HG03432 (cell line): ENCODE data around the gene ELAVL2.

Source experiments
- ATAC-seq: cut with Tn5 transposase; IDR thresholded peaks from one replicate; pipeline ENCODE4 v1.9.1; 2021; ENCODE audit warnings: mild to moderate bottlenecking, moderate library complexity; ENCODE audit not compliant: unreplicated experiment

Gene ELAVL2

DNA sequence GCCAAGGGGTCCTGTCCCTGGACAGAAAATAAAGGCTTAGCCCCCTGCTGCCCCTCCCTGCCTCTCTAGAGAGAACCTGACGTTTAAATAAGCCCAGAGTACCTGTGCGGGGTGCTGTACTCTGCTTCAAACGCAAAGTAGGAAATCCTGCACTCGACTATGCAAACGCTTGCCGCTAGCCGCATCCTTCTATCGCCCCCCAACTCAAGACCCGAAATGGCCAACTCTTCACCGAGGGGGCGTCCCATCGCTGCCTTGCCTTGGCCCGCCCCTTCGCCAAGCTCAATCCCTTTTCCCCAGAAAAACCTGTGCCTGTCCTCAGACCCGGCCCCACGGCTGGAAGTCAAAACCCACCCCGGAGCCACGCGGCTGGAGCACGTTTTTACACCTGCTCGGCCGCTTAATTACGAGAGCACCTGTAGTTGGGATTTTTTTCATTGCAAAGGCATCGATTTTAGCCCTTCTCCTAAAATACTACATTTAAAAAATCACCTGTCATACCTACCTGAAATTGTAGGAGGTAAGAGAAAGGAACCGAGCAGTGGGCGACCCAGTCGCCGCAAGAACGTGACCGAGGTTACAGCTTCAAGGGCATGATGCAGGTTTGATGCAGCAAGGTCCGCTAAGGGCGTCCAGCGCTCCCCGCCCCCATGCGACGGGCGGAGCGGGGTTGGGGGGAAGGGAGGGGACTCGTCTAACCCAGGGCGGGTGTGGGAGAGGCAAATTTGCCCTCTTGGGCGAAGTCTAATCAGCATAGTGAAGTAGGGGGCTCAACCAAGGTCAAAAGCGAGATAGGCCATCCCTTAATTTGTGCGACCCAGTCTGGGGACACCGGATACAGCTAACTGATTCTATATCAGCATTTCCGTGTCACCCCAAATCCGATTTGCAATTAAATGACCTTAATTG lies 3.5 kb downstream of the ELAVL2 start:
- no peak for ATAC-seq

DNA sequence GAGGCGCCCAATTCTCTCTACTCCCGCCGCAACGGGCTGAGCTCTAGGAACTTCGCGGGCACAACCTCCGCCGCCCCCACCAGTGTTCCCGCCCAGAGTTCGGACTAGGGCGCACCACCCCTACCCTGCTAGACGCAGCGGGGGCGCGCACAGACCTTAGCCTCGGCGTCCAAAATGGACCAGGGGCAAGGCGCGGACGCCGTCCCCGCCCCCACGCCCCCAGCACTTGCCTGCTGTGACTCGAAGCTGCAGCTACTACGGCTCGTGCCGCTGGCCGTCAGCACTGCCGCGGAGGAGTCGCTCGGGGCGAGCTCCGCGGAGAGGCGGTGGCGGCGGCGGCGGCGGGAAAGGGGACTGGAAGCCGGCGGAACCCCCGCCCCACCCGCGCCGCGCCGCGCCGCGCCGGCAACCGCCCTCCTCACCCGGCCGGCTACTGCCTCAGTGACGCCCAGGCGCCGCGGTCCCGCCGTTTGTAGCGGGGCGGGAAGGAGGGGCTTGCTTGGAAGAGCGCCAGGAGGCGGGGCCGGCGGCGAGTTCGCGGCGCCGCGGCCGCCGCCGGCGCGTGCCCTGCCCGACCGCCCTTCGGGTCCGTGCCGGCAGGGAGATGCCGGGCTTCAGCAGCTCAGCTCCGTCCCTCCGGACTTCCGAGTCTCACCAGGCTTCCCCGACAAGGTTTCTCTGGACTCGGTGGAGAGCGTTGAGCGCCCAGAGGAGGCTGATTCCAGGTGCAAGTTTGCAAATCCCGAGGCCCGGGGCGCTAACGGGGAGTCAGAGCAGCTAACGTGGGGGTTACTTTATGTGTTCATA lies 4.5 kb downstream of the ELAVL2 start:
- no peak for ATAC-seq

DNA sequence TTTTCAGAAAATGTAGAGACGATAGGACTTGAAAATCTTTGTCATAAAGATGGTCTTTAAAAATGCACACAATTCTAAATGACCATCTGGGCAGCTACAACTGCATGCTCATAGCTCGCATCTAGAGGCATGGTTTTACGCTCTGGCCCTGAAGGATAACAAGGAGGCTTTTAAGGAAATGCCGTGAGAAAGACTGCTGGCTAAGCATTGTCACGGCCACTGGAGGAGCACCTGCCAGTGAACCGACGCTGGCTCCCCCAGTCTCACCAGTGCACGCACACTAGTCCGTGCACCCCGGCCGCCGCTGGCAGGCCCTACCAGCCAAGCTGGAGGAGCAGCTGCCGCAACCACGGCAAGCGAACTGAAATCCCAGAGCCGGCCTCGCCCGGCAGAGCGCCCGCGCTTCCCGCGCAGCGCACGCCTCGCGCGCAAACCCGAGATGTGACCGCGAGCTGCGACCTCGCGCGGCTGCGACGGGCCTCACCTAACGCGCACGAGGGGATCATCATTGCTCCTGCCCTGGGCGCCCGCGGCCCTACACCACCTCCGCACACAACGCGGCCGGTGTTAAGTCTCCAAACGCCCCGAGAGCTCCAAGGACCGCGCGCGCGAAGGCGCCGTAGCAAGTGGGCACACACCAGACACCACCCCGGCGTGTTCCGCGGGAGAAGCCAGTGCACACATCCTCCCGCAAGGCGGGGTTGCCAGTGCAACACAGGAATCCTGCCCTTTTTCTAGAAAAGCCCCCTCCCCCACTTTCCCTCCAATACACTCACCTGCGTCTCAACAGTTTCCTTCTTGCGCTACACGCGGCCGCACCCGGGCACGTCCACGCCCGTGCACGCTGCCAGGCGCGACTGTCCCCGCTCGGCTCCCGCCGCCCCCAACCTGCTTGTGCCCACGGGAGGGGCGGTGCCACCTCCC lies 5.3 kb downstream of the ELAVL2 start:
- no peak for ATAC-seq

DNA sequence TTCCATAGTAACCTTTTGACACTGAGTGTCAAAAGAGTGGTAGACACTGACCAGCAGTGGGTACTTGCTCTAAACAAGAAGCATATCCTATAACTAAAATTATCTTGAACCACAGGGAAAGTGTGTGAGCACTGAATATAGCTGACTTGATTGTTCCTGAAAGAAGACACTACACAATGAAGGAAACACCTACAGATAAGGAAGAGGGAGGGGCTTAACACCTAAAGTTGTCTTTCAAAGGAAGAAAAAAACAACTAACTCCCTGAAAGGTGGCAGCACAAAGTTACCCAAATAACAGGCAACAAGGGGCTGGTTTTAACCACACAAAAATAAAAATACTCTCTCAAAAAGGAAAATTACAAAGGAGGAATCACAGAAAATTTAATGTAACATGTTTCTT lies 6.6 kb downstream of the ELAVL2 start:
- no peak for ATAC-seq

DNA sequence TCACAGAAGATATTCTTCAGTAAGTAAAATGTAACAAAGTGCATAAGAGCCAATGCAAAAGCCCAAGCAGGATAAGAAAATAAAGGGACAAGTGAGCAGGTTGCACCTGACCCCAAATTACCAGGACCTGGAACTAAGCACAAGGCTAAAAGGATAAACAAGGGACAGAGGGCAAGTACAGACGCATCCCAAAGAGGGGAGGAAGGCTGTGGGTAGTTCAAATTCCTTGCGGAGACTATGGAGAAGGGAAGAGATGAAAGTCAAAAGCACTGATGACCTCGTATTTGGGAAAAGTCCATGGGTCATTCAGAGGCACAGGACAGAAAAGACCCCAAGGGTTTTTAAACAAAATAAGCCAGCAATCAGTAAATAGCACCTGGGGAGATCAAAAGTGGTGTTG lies 11.8 kb downstream of the ELAVL2 start:
- no peak for ATAC-seq

DNA sequence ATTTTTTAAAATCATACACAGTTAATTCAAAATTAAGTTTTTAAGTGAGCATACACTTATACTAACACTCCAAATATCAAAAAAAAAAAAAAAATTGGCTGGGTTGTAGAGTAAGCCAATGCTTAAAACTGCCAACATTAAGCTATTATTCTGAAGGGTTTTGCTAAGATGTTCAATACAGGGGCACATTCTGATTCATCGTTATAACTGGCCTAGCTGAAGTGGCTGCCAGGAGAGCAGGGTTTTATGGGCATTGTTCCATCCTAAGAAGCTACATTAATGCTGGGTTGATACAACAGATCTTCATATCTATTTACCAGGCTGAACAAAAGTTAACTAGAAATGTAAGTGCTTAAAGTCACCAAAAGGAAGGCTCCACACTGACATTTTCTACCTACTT lies 13.4 kb downstream of the ELAVL2 start:
- ATAC-seq, result no peak

DNA sequence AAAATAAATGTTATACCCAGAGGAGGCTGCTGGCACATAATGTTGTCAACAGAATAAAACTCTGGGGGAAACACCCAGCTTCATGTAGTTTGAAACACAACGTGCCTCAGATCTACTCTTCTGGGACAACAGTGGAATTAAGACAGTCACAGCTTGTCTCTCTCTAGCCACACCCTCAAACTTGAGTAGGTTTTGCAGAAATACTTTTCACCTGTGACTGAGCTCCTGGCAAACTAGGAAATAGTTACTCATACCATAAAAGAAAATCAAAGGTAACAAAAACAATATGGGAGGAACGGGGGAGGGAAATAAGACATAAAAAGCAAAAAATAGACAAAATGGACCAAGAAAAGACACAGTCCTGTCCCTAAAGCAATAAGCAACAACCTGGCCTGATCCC lies 14.4 kb downstream of the ELAVL2 start:
- ATAC-seq, result no peak

DNA sequence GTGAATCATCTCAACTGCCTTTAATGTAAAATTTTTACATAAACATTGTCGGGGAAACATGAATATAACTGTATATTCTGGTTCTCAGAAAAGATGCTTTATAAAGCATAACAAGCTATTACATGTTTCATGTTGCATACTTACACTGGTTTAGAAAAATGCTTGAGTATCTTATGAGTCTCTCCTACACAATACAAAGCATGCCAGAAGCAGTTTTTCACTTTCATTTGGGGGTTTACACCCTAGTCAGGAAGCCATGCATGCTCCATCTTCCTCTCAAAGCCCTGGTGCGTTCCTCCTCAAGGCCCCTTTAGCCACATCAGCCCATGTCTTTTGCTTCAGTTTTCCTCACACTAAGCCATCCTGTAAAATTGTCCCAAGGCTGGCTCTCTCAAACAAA lies 22.8 kb downstream of the ELAVL2 start:
- ATAC-seq, result no peak

DNA sequence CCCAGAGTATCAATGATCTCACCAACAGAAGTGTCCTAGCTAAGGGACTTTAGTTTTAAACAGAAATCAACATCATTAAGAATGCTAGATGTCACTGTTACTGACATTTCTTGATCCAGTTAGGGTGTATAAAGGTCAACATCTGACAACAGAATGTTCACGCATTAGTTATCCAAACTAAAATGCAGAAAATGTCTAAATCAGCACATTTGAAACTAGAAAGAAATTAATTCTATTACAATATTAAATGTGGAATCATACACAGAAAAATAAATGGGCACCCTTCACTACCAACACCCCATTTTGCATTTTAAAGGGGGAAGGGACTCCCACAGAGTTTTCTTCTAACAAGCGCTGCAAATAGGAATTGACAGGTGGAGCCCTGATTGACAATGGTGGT lies 24.5 kb downstream of the ELAVL2 start:
- no peak for ATAC-seq

DNA sequence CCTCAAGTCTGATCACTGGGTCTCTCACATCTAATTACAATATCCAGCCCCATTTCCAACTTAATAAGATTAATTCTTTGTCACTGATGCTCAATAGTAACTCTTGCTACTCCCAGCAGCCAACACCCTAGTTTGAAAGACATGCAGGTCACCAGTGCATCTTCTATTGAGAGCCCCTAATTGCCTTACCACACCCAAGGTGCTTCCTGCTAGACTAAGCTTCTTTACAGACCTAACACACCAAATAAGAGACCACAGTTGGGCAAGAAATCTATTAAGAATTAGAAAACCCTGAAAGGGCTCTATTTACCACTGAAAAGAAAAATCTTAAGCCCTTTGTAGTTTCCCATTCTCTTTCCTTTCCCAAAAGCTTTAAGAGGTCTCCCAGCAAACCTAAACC lies 26.5 kb downstream of the ELAVL2 start:
- ATAC-seq, result no peak

DNA sequence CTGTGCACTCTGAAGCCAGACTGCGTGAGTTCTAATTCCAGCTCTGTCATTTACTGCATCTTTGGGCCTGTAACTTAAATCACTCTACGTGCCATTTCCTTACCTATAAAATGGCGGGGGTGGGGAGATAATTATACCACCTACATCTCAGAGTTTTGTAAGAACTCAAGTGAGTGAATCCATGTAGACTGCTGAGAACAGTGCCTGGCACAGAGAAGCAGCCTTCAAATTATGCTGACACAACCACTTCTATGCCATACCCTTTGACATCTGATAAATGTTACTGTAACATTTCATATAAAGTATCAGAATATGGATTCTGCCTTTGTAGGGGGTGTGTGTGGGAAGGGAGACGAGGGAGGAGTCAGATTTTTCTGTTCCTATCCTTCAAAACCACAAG lies 27.7 kb downstream of the ELAVL2 start:
- no peak for ATAC-seq

DNA sequence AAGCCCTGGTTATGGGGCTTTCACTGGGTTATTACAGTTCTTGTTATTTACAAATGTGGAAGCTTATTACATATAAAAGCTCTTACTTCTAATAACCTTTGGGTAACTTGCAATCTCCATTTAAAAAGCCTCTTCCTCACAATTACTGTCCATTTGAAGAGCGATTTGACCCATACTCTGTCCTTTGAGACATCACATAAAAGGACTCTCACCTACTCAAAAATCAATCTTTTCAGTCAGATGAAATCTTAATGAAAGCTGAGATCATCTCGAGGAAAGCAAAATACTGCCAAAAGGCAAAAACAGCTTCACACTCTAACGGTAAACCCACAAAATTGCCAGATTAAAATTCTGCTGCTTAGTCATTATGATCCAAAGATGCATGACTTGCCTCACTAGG lies 29.8 kb downstream of the ELAVL2 start:
- no peak for ATAC-seq

DNA sequence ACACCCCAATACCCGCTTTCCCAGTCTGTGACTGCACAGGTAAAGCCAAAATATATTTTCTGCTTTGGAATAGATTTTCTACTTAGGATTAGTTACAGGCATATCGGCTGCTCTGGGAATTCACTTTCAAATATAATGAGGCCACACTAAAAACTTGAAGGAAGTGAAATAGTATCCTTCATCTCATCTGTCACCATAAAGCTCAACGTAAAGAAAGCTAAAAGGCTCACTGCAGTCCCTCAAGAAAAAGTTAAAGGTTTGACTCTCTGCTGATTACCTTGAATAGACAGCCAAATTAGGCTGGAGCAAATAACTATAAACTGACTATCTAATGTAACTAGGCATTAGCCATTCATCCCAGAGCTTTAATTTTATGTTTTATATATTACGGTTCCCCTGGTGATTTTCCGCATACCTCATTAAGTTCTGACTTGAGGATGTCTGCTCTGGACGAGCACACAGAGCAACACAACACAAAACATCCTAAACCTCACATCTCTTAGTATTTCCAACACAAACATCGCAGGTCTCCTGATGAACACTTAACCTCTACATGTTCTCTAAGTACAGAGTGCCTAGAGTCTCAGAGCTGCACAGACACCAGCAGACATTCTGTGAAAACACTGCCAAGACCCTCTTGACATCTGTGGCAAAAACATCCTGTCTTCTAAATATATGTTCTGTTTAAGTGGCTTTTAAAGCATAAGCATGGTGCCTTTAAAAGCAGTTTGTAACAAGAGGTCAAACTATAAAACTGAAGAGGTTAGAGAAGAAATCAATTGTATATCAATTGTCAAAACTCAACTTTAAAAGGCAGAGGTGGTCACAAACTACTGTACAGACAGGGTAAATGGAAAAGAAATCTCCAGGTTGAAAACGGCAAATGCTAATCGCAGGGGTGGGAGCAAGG lies 35.4 kb downstream of the ELAVL2 start:
- no peak for ATAC-seq

DNA sequence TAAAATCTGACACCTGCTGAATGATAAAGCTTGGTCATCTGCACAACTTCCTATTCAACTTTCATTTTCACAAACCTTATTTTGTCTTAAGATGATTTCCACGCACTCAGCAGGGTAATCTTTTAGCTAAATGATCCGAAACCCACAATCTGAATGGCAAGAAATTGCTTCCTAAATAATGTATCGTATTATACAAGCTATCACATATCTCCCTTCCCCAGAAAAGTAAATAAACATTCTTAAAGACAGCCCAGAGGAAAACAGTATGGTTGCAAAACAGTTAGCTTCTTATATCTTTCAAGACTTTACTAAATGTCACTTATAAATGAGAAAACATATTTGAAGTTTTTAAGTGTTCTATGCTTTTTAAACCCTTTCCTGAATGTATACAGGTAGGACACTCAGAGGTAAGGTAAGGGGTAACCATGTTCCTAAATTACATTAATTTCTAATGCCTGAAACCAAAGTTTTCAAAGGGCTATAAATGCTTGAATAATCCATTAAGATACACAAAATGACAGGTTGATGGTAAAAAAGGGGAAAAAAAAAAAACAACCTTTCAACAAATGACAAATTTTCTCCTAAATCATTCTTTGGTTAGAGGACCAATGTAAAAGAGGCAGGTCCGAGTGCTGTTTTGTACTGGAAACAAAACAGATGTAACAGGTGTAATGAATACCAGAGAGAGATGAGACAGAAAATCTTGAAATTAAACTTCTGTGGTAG lies 36.3 kb downstream of the ELAVL2 start:
- ATAC-seq, result no peak

DNA sequence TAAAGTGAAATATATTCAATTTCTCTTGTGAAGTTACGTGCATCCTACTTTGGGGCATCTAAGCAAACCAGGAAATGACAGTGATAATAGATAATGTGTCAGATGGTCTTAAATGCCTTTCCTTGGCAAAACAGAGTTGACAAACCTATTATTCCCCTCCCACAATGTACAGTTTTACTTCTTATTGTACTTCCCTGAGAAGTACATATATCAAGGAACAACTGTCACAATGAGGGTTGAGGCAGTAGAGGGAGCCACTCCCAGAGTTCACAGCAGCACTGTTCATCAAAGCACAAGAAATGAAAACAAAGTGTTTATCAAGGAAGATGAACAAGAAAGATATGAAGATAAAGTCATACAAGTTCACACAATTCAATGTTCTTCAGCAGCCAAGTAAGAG lies 41.1 kb downstream of the ELAVL2 start:
- no peak for ATAC-seq

DNA sequence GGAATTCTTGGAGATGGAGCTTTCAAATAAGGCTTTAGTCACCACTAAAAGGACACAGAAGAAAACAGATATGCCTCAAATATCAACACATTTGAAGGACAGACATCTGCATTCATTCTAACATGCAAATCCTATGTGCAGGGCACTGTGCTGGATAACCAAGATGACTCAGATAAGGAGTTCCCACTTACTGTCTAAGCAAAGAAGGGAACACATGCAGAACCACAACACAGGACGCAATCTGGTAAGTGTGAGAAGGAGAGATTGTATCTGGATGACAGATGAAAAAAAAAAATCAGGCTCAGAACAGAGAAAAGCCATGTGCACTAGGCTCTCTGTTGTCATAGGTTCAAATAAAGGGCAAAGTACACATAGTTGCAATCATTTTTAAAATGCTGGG lies 42.5 kb downstream of the ELAVL2 start:
- ATAC-seq, result no peak

DNA sequence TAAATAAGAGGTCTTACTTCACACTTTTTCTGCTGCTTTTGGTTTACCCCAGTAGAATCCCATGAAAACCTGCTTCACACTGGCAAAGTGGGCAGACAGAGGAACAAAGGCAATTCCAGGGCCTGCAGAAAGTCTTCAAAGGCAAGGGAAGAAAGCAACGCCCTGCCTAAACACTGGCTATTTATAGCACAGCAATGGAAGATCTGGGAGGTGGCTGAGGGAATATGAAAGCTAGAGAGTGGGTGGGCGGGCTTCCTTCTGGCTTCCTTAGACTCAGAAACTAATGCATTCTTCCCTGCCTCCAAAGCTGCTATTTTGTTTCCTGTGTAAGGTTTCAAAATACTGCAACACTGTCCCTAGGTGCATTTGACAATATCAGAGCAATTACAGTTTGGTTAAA lies 46.8 kb downstream of the ELAVL2 start:
- no peak for ATAC-seq

DNA sequence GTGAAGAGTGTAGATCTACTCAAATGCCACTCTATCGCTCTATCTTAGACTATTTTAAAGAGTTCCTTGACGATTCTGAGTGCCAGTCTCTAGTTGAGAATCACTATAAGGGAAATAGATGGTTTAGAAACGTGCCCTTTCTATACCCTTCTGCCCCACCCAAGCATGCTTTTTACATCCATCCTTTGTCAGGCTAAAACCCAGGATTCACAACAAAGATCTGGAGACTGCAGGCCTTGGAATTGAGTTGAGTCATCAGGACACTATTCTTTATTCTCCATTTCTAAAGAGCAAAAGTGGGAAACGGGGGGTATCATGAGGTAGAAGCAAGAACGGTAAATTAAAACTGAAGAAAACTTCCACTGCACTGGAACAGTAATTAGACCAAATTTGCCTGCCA lies 48.7 kb downstream of the ELAVL2 start:
- ATAC-seq, result no peak

DNA sequence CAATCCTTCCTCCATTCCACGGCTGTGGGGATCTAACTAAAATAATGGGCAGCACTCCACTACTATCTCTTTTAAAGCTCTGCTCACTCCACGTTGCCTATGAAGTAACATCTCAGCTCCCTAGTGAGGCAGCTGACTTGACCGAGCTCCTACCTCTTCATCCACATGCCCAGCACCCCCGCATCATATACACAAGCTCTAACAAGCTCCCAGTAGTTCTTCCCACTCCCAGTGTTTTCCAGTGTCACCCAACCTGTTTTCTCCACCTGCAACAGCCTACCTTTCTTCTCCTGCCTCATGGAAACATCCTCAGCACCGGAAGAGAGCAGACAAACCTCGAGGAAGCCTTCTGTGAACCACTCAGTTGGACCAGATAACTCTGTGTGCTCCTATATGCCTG lies 50.5 kb downstream of the ELAVL2 start:
- ATAC-seq, result no peak
